H54 (cell line): Measurements from ENCODE around the gene TRIML1.

Experiments used
- DNase-seq: peaks from one replicate; pipeline ENCODE4 v3.0.0; 2011; ENCODE audit warnings: low spot score, mixed read lengths; ENCODE audit not compliant: insufficient read length
- FAIRE-seq: peaks from 3 replicates; lab custom pipeline; 2011; peaks lifted over from hg19 to GRCh38; lab: Jason Lieb, UNC
- POLR2A ChIP-seq: IDR thresholded peaks from 2 replicates; pipeline ENCODE4 v1.6.1; 2011; ENCODE audit warnings: low read depth, mild to moderate bottlenecking, low read length

Gene TRIML1

GRCh38 chr4:188168726-188169373 lies 29.6 kb downstream of the TRIML1 start:
- FAIRE-seq = no peak
- no peak for DNase-seq
- no peak for TF ChIP-seq POLR2A

- no peak for FAIRE-seq
- TF ChIP-seq POLR2A = no peak
- DNase-seq = no peak
Measured at GRCh38 chr4:188171551-188171950, 32.3 kb downstream of the TRIML1 start.

GRCh38 chr4:188175288-188175687 lies 36.0 kb downstream of the TRIML1 start:
- no peak for TF ChIP-seq POLR2A
- FAIRE-seq = no peak
- DNase-seq = peak; percentile 25

- FAIRE-seq = no peak
- TF ChIP-seq POLR2A = no peak
- no peak for DNase-seq
Measured at GRCh38 chr4:188177997-188178675, 38.9 kb downstream of the TRIML1 start.

DNA sequence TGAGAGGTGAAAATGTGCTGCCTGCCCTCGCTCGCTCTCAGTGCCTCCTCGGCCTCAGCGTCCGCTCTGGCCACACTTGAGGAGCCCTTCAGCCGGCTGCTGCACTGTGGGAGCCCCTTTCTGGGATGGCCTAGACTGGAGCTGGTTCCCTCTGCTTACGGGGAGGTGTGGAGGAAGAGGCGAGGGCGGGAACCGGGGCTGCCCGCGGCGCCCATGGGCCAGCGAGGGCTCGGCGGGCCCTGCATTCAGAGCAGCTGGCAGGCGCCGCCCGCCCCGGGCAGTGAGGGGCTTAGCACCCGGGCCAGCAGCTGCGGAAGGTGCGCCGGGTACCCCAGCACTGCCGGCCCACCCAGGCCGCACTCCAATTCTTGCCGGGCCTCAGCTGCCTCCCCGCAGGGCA lies 39.6 kb downstream of the TRIML1 start:
- TF ChIP-seq POLR2A = no peak
- no peak for DNase-seq
- no peak for FAIRE-seq

- TF ChIP-seq POLR2A = no peak
- FAIRE-seq = no peak
- no peak for DNase-seq
Measured at GRCh38 chr4:188187106-188187505, 47.9 kb downstream of the TRIML1 start.

GRCh38 chr4:188190461-188190860 lies 51.2 kb downstream of the TRIML1 start:
- no peak for DNase-seq
- TF ChIP-seq POLR2A = no peak
- FAIRE-seq = no peak

DNA sequence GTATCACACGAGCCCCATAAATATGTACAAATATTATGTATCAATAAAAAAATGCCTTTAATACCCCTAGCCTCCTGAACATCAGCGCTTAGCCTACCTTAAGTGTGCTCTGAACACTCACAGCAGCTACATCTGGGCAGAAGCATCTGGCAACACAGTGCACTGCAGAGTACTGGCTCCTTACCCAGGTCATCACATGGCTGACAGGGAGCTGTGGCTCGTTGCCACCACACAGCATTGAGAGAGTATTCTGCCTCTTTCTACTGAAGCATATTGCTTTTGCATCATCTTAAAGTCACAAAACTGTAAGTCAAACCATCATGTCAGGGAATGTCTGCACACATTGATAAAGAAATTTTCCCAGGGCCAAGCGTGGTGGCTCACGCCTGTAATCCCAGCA lies 55.2 kb downstream of the TRIML1 start:
- DNase-seq (no peak), FAIRE-seq (no peak)
- no peak for TF ChIP-seq POLR2A

DNA sequence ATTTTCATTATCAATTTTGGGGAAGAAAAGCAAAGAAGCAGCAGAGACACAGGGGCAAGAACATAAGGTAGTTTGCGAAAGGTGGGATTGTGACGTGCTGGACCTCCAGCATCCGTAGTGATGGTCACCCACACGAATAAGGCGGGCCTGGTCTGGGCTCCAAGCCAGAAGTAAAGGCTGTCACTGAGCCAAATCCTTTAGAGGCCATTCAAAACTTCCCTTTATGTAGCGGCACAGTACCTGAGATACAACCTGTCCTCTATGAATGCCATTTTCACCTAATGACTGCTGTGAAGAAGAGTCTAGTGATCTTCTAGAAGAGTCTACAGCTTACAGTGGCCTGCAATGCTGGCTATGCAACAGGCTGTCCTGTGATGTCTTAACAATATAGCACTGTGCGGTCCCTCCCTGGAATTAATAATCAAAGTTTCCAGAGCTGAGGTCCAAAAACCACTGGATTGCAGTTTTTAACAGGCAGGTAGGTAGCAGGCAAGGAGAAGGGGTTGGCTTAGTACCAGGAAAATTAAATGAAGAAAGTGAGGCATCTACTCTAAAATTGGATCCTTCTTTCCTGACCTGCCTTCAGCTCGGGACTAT lies 56.2 kb downstream of the TRIML1 start:
- DNase-seq (no peak), FAIRE-seq (no peak)
- no peak for TF ChIP-seq POLR2A

GRCh38 chr4:188196134-188196735 lies 57.0 kb downstream of the TRIML1 start:
- DNase-seq (no peak), FAIRE-seq (no peak)
- no peak for TF ChIP-seq POLR2A
